Measurements from ENCODE around the gene ALPG.
A peak's percentile ranks its signal among the peaks of the same experiment; 100 is the strongest.
"Not testable (repeated sequence)": the region's sequence is repeated elsewhere in the genome, so short reads cannot be mapped to it uniquely, and the experiment has no call there.

ALPG gene

GRCh38 chr2:232406556-232407310 lies at the start of gene ALPG:
Gene ALPG, plus strand, starts transcription at chr2:232406844. Its CDS starts 51 bp downstream, at chr2:232406895.
- DNase-seq, result no peak

- DNase-seq, result no peak
Measured at GRCh38 chr2:232361646-232362045, 45.0 kb upstream of the ALPG start.

GRCh38 chr2:232362174-232362900 lies 44.3 kb upstream of the ALPG start:
- DNase-seq, result no peak

GRCh38 chr2:232363064-232363783 lies 43.4 kb upstream of the ALPG start:
- not testable (repeated sequence) for DNase-seq

- DNase-seq, result no peak
Measured at GRCh38 chr2:232363784-232364615, 42.6 kb upstream of the ALPG start.

GRCh38 chr2:232364806-232365594 lies 41.6 kb upstream of the ALPG start:
- not testable (repeated sequence) for DNase-seq

- no peak for DNase-seq
Measured at GRCh38 chr2:232365621-232366321, 40.9 kb upstream of the ALPG start.

GRCh38 chr2:232366461-232366860 lies 40.2 kb upstream of the ALPG start:
- DNase-seq, result not testable (repeated sequence)

- DNase-seq, result no peak
Measured at GRCh38 chr2:232367016-232367415, 39.6 kb upstream of the ALPG start.

- no peak for DNase-seq
Measured at GRCh38 chr2:232367591-232368233, 38.9 kb upstream of the ALPG start.

GRCh38 chr2:232368311-232368731 lies 38.3 kb upstream of the ALPG start:
- no peak for DNase-seq

GRCh38 chr2:232369126-232369951 lies 37.3 kb upstream of the ALPG start:
- DNase-seq, result no peak

GRCh38 chr2:232370007-232370406 lies 36.6 kb upstream of the ALPG start:
- not testable (repeated sequence) for DNase-seq

GRCh38 chr2:232372231-232373208 lies 34.1 kb upstream of the ALPG start:
- peak in 1 of 2 experiments; percentile 12 for DNase-seq

GRCh38 chr2:232374356-232374755 lies 32.3 kb upstream of the ALPG start:
- no peak for DNase-seq

GRCh38 chr2:232375164-232375563 lies 31.5 kb upstream of the ALPG start:
- DNase-seq, result no peak

- no peak for DNase-seq
Measured at GRCh38 chr2:232376260-232376659, 30.4 kb upstream of the ALPG start.

GRCh38 chr2:232376713-232377112 lies 29.9 kb upstream of the ALPG start:
- no peak for DNase-seq
